AG09309 (cell line): Measurements from ENCODE around the gene KRTAP5-1.
A peak's percentile ranks its signal among the peaks of the same experiment; 100 is the strongest.

ENCODE experiments used
- DNase-seq: peaks from one replicate; pipeline ENCODE4 v3.0.0-alpha.2; 2010; ENCODE audit warnings: low read depth
- H3K4me3 ChIP-seq: 2 replicates; pipeline ENCODE4 v1.5.1; 2011; ENCODE audit warnings: mild to moderate bottlenecking, low read depth, low read length, moderate library complexity; ENCODE audit not compliant: control insufficient read depth
- TF ChIP-seq, protein P1 (sequence below): IDR thresholded peaks from 2 replicates; pipeline ENCODE4 v1.5.1; 2011; ENCODE audit warnings: mild to moderate bottlenecking, low read depth, low read length, inconsistent platforms; ENCODE audit not compliant: insufficient read depth, control insufficient read depth; ENCODE audit errors: missing control alignments

The KRTAP5-1 gene

DNA sequence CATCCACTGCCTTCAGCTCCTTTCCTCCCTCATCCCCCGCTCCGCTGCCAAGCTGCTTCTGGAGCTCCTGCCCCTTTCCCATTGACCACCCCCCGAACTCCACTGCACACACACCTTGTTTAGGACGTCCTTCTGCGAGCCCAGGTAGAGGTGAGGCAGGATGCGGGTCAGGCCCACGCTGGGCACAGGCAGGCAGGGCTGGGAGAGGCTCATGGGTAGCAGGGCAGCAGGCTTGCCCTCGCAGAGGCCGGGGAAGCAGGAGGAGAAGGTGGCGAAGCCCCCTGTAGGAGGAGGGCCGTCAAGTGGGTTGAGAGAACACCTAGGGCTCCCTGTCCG lies 26.3 kb downstream of the KRTAP5-1 start:
- no peak for DNase-seq
- no peak overlapping the region for H3K4me3 ChIP-seq
- TF ChIP-seq, protein P1, sequence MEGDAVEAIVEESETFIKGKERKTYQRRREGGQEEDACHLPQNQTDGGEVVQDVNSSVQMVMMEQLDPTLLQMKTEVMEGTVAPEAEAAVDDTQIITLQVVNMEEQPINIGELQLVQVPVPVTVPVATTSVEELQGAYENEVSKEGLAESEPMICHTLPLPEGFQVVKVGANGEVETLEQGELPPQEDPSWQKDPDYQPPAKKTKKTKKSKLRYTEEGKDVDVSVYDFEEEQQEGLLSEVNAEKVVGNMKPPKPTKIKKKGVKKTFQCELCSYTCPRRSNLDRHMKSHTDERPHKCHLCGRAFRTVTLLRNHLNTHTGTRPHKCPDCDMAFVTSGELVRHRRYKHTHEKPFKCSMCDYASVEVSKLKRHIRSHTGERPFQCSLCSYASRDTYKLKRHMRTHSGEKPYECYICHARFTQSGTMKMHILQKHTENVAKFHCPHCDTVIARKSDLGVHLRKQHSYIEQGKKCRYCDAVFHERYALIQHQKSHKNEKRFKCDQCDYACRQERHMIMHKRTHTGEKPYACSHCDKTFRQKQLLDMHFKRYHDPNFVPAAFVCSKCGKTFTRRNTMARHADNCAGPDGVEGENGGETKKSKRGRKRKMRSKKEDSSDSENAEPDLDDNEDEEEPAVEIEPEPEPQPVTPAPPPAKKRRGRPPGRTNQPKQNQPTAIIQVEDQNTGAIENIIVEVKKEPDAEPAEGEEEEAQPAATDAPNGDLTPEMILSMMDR: no peak

DNA sequence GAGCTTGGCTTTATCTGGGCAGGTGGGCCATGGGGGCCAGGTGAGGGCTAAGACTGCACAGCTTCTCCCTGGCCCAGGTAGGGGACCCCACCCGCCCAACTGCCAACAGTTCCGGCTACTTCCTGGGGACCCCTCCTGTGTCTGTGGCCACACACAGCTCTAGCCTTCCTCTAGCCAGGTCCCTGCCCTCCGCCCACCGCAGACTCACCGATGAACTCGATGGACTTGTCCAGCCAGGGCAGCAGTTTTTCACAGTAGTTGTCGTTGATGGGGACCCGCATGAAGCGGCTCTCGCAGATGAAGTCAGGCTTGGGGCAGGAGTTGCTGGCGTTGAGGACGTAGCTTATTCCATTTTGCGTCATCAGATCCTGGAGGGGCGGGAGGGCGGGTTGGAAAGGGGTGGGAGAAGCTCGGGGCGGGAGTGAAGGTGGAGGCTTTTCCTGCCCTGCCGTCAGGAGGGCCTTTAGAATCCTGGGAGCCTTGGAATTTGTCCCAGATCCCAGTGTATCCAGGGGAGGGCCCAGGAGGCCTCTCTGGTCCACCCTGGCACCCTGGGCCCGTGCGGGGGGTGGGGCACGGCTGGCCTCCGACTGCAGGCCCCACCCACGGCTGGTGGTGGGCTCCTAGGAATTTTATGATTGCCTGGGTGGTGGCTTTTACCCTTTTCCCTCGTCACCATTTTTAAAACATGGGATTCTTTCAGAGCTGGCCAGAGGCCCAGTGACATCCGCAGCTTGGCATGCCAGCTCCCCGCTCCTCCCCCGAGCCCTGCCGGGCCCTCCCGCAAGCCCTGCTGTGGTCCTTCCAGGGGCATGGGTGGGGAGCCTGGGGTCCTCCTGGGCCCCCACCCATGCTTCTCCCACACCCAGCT lies 26.9 kb downstream of the KRTAP5-1 start:
- TF ChIP-seq, protein P1: no peak
- no peak overlapping the region for H3K4me3 ChIP-seq

DNA sequence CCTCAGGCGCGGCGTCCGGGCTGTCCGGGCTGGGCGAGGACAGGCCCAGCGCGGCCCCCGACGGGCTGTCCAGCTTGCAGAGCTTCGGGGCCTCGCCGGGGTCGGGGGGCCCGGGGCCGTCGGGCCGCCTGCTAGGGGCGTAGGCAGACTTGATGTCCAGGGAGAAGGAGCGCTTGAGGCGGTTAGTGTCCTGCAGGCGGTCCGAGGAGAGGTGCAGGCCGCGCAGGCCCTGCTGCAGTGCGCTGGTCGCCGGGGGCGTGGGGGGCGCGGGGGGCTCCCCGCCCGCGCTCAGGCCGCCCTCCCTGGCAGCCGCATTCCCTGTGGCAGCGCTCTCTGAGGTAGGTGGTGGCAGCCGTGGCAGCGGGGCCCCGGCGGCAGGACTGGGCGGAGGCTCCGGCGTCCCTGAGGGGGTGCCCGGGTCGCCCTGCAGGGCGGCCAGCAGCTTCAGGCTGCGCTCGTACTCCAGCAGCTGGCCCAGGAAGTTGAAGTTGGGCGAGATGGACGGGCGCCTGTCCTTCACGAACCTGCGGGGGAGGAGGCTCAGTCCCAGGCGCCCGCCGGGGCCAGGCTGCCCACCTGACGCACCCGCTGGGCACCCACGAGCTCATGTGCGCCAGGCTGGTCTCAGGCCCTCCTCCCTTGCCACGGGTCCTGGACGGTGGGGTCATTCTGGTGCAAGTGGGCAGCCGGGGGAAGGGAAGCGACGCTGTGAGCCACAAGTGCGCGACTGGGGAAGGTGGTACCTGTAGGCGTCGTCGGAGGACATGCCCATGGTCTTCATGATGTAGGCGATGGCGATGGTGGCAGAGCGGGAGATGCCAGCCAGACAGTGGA lies 27.8 kb downstream of the KRTAP5-1 start:
- TF ChIP-seq, protein P1: no peak
- no peak for DNase-seq
- no peak overlapping the region for H3K4me3 ChIP-seq

More for the DNA sequence above, 26.9 kb downstream of the KRTAP5-1 start:
- peak; percentile 25 for DNase-seq

DNA sequence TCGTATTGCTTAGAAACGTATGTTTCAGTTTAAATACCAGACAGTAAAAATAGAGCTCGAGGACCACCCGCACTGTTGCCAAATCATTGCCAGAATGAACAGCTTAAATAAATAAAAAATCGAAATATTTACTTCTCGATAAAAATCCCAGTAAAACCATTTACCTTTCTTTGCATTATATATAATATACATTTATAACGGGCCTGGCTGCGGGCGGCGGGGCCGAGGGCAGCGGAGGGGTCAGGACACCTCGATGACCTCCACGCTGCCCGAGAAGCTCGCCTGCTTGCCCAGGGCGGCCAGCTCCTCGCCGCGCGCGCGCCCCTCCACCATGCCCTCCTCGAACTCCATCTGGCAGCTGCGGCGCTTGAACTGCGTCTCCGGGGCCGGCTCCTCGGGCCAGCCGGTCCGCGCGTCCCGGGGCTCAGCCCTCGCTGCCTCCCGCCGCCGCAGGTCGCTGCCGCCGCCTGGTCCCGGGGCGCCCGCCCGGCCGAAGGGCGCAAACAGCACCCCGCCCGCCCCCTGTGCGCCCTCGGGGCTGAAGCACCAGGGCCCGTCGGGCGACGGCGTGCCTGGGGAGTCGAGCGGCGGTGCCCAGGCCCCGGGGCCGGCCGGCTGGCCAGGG lies 28.7 kb downstream of the KRTAP5-1 start:
- no peak for DNase-seq
- no peak overlapping the region for H3K4me3 ChIP-seq
- TF ChIP-seq, protein P1: no peak

DNA sequence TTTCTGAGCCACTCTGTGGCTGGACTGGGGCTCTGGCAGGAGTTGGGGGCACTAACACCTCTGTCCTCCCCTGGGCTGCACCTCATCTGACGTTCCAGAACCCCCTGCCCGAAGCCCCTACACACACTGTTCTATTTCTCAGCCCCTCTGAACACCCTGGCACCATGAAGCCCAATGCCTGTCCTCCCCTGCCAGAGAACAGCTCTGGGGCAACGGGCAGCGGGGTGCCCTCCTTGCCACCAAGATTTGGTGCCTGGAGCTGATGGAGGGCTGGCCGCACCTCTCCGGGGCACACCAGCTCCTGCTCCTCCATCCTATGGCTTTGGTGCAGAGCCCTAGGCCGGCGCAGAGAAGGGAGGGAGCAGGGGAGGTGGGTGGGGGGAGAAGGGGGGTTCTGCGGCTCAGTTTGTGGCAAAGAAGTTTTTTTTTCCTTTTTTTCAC lies 29.4 kb downstream of the KRTAP5-1 start:
- no peak for DNase-seq
- H3K4me3 ChIP-seq: no peak overlapping the region
- TF ChIP-seq, protein P1: no peak

DNA sequence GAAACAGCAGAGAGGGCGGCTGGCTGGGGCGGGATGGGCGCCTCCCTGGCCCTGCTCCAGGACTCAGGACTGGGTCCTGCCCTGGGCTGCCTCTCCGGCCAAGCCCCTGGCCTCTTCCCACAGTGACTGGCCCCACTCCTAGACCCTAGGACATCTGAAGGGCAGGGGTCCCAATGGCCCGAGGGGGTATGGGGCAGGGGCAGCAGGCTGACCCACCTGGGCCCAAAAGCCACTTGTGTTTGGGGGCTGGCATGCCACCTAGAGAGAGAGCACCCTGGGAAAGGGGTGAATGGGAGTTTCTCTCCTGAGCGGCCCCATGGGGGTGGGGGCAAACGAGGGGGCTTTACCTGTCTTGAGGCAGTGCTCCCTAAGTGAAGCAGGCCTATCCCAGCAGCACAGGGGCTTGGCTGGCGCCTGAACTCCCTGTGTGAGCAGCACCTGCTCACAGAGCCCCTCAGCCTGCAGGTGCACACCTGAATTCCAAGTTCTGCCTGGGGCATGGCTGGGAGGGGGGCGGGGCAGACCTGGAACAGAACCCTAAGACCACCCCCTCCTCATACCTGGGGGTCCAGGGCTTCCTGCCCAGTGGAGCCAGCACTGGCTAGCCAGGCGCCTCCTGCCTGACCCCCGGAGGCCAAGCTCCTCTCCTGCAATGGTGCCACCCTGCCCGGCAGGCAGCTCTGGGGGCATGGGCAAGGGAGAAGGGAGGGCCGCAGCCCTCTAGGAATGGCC lies 29.9 kb downstream of the KRTAP5-1 start:
- H3K4me3 ChIP-seq: no peak overlapping the region
- no peak for DNase-seq
- TF ChIP-seq, protein P1: no peak
